Fibroblast of lung (primary cell): ENCODE results near the gene PZP. TPM values are rescaled to one million over a fixed set of nuclear protein-coding genes. Genes with fewer than 3 reads are reported as not detected.
A peak's percentile ranks its signal among the peaks of the same experiment; 100 is the strongest.

Experiments
- DNase-seq, 2 donors: peaks; one replicate each; pipeline versions ENCODE4 v3.0.0 to v3.0.0-alpha.2; 2010; ENCODE audit warnings: low read depth in 2 of 2
- H2AFZ ChIP-seq: 2 replicates; pipeline ENCODE4 v1.5.1; 2012; ENCODE audit warnings: low read length, control low read depth, inconsistent platforms
- H3K27ac ChIP-seq: 2 replicates; pipeline ENCODE4 v1.5.1; 2011; ENCODE audit warnings: low read length, control low read depth; ENCODE audit not compliant: insufficient read depth
- H3K27me3 ChIP-seq: 2 replicates; pipeline ENCODE4 v1.5.1; 2011; ENCODE audit warnings: mild to moderate bottlenecking, low read length; ENCODE audit not compliant: control insufficient read depth, insufficient read depth
- H3K36me3 ChIP-seq: 2 replicates; pipeline ENCODE4 v1.5.1; 2011; ENCODE audit warnings: low read length; ENCODE audit not compliant: control insufficient read depth, insufficient read depth
- H3K4me1 ChIP-seq: 2 replicates; pipeline ENCODE4 v1.5.1; 2011; ENCODE audit warnings: low read length; ENCODE audit not compliant: control insufficient read depth, insufficient read depth; ENCODE audit errors: extremely low read depth
- H3K4me2 ChIP-seq: 2 replicates; pipeline ENCODE4 v1.5.1; 2011; ENCODE audit warnings: low read length, control low read depth; ENCODE audit not compliant: insufficient read depth; ENCODE audit errors: extremely low read depth
- H3K4me3 ChIP-seq, 4 experiments: fragments of 200-600 bp in 1 of 4; sonication (generic) in 1 of 4; replicated peaks in 1 of 4; 2 replicates each; pipeline ENCODE4 v1.5.1; 2011 to 2016; ENCODE audit warnings: low read length in 4 of 4, low read depth in 3 of 4, mild to moderate bottlenecking in 3 of 4, control low read depth in 2 of 4, inconsistent platforms in 1 of 4, mixed read lengths in 1 of 4; ENCODE audit not compliant: insufficient read depth in 1 of 4; ENCODE audit errors: control extremely low read depth in 1 of 4
- H3K79me2 ChIP-seq: 2 replicates; pipeline ENCODE4 v1.5.1; 2012; ENCODE audit warnings: mild to moderate bottlenecking, low read length, inconsistent platforms; ENCODE audit not compliant: control insufficient read depth, insufficient read depth
- H3K9ac ChIP-seq: 2 replicates; pipeline ENCODE4 v1.5.1; 2011; ENCODE audit warnings: mild to moderate bottlenecking, low read length, control low read depth; ENCODE audit not compliant: insufficient read depth
- H3K9me3 ChIP-seq: 2 replicates; pipeline ENCODE4 v1.5.1; 2012; ENCODE audit warnings: low read depth, low read length; ENCODE audit not compliant: control insufficient read depth, insufficient read depth
- H4K20me1 ChIP-seq: 2 replicates; pipeline ENCODE4 v1.5.1; 2011; ENCODE audit warnings: low read length; ENCODE audit not compliant: control insufficient read depth, insufficient read depth; ENCODE audit errors: extremely low read depth
- CTCF ChIP-seq, 2 donors: IDR thresholded peaks in 1 of 2; conservative IDR thresholded peaks in 1 of 2; 1 replicate in 1 of 2; 2 replicates in 1 of 2; pipeline ENCODE4 v1.5.1; 2011 to 2012; ENCODE audit warnings: low read length in 2 of 2, control low read depth in 1 of 2, inconsistent platforms in 1 of 2, low read depth in 1 of 2, mild to moderate bottlenecking in 1 of 2
- EZH2 ChIP-seq: IDR thresholded peaks from 2 replicates; pipeline ENCODE4 v1.5.1; 2012; ENCODE audit warnings: low read length, control low read depth, mild to moderate bottlenecking; ENCODE audit errors: missing control alignments
- polyA plus RNA-seq, 2 donors: library from polyadenylated mRNA; depleted of rRNA in 1 of 2; stranded (reverse) in 1 of 2; unstranded in 1 of 2; fragments of >200 nt; gene quantifications; 2 replicates each; pipeline ENCODE4 v1.2.1, GENCODE V29; 2011 to 2012; ENCODE audit warnings: missing spikeins in 1 of 2
- total RNA-seq: library from RNA; depleted of rRNA; stranded (reverse); fragments of >200 nt; gene quantifications from 2 replicates; pipeline ENCODE4 v1.2.1, GENCODE V29; 2014

Gene PZP
- total and polyA plus RNA-seq, 2 donors (not counting 1 experiment from before 2014, with no cell fraction given) = not detected

- no peak overlapping the region for H3K9ac ChIP-seq
- TF ChIP-seq EZH2 (no peak), CTCF (conservative IDR thresholded peaks at IDR 0.05 in 1 of 2, IDR thresholded peaks at IDR 0.05 in 1 of 2; ENCODE audit: low read depth in 1 of 2, low read length in 2 of 2) (no peak)
- no peaks in the 10 kb centered on the region for H3K9me3 ChIP-seq
- no peak overlapping the region for H3K27ac ChIP-seq
- peak overlapping the region in 3 of 4 experiments; percentile 6 to 65 (median 57) for H3K4me3 ChIP-seq
- no peak for DNase-seq
- no peaks in the 10 kb centered on the region for H3K36me3 ChIP-seq
- no peaks in the 10 kb centered on the region for H4K20me1 ChIP-seq
- H3K27me3 ChIP-seq = no peaks in the 10 kb centered on the region
- no peaks in the 10 kb centered on the region for H3K79me2 ChIP-seq
- peaks cover 7% of the 10 kb centered on the region for H3K4me1 ChIP-seq
- no peak overlapping the region for H3K4me2 ChIP-seq
- H2AFZ ChIP-seq = no peak overlapping the region
Observed at GRCh38 chr12:9114946-9115345, 93.2 kb downstream of the PZP start.

GRCh38 chr12:9113987-9114309 lies 94.2 kb downstream of the PZP start:
- H3K9me3 ChIP-seq = no peaks in the 10 kb centered on the region
- no peak overlapping the region for H3K4me2 ChIP-seq
- no peak overlapping the region for H3K27ac ChIP-seq
- no peak overlapping the region for H2AFZ ChIP-seq
- H3K79me2 ChIP-seq = no peaks in the 10 kb centered on the region
- no peak overlapping the region for H3K9ac ChIP-seq
- peaks cover 7% of the 10 kb centered on the region for H3K4me1 ChIP-seq
- no peak for DNase-seq
- H3K36me3 ChIP-seq = no peaks in the 10 kb centered on the region
- H4K20me1 ChIP-seq = no peaks in the 10 kb centered on the region
- H3K27me3 ChIP-seq = no peaks in the 10 kb centered on the region
- H3K4me3 ChIP-seq = peak overlapping the region in 2 of 4 experiments; percentile 57 to 65
- no peak for TF ChIP-seq CTCF (conservative IDR thresholded peaks at IDR 0.05 in 1 of 2, IDR thresholded peaks at IDR 0.05 in 1 of 2; ENCODE audit: low read depth in 1 of 2, low read length in 2 of 2)
- no peak for TF ChIP-seq EZH2

GRCh38 chr12:9113296-9113986 lies 94.8 kb downstream of the PZP start:
- peaks cover 6% of the 10 kb centered on the region for H3K4me1 ChIP-seq
- H3K9me3 ChIP-seq = no peaks in the 10 kb centered on the region
- no peak for DNase-seq
- H3K79me2 ChIP-seq = no peaks in the 10 kb centered on the region
- H3K27me3 ChIP-seq = no peaks in the 10 kb centered on the region
- H3K27ac ChIP-seq = no peak overlapping the region
- no peaks in the 10 kb centered on the region for H3K36me3 ChIP-seq
- no peaks in the 10 kb centered on the region for H4K20me1 ChIP-seq
- H3K4me2 ChIP-seq = no peak overlapping the region
- TF ChIP-seq CTCF (conservative IDR thresholded peaks at IDR 0.05 in 1 of 2, IDR thresholded peaks at IDR 0.05 in 1 of 2; ENCODE audit: low read depth in 1 of 2, low read length in 2 of 2) (no peak), EZH2 (no peak)
- H2AFZ ChIP-seq = peak overlapping the region; percentile 60
- H3K9ac ChIP-seq = no peak overlapping the region
- H3K4me3 ChIP-seq = peak overlapping the region in 2 of 4 experiments; percentile 57 to 65
